Activated naive CD8-positive, alpha-beta T cell treated with anti-CD3 and anti-CD28 coated beads, Interleukin-2, amount 50 U/mL, for 16 hours (primary cell): ENCODE measurements around the gene RTKN.
"Not testable (repeated sequence)": the region's sequence is repeated elsewhere in the genome, so short reads cannot be mapped to it uniquely, and the experiment has no call there.

Source experiments
- DNase-seq: peaks from one replicate; pipeline ENCODE4 v3.0.0-alpha.2; 2020; ENCODE audit warnings: low read depth, low spot score

The RTKN gene

GRCh38 chr2:74439373-74439772, 2.4 kb downstream of the RTKN start:
- no peak for DNase-seq

- no peak for DNase-seq
These were observed 3.5 kb downstream of the RTKN start for GRCh38 chr2:74438248-74438647.

GRCh38 chr2:74436848-74437695, 4.7 kb downstream of the RTKN start:
- DNase-seq = no peak

- DNase-seq = no peak
These were observed 5.5 kb downstream of the RTKN start for GRCh38 chr2:74436111-74436805.

GRCh38 chr2:74430502-74430901, 11.2 kb downstream of the RTKN start:
- no peak for DNase-seq

- no peak for DNase-seq
These were observed 12.0 kb downstream of the RTKN start for GRCh38 chr2:74429487-74430451.

- no peak for DNase-seq
These were observed 13.1 kb downstream of the RTKN start for GRCh38 chr2:74428675-74429074.

GRCh38 chr2:74427551-74427950, 14.2 kb downstream of the RTKN start:
- no peak for DNase-seq

- DNase-seq = no peak
These were observed 15.5 kb downstream of the RTKN start for GRCh38 chr2:74426181-74426758.

- no peak for DNase-seq
These were observed 16.2 kb downstream of the RTKN start for GRCh38 chr2:74425523-74425922.

- DNase-seq = no peak
These were observed 16.7 kb downstream of the RTKN start for GRCh38 chr2:74424995-74425406.

- DNase-seq = no peak
These were observed 17.4 kb downstream of the RTKN start for GRCh38 chr2:74424139-74424992.

GRCh38 chr2:74423231-74424095, 18.3 kb downstream of the RTKN start:
- DNase-seq = no peak

- peak; percentile 91 for DNase-seq
These were observed 20.4 kb downstream of the RTKN start, which contains the start of the genes C2orf81 and WDR54 for GRCh38 chr2:74421221-74421870. Gene C2orf81 (minus strand): TSS chr2:74421619. CDS start chr2:74421560, 59 bp downstream. Gene WDR54 (plus strand): TSS chr2:74421730. CDS start chr2:74422154, 424 bp downstream.

GRCh38 chr2:74420443-74421103, 21.2 kb downstream of the RTKN start:
- not testable (repeated sequence) for DNase-seq

GRCh38 chr2:74420006-74420405, 21.7 kb downstream of the RTKN start:
- no peak for DNase-seq

- no peak for DNase-seq
These were observed 22.4 kb downstream of the RTKN start for GRCh38 chr2:74419345-74419744.

GRCh38 chr2:74418312-74418711, 23.4 kb downstream of the RTKN start:
- DNase-seq = no peak
